Measurements from ENCODE around the gene PLB1. TPM values are rescaled to one million over a fixed set of nuclear protein-coding genes. Genes with fewer than 3 reads are reported as not detected.

Gene PLB1
- total RNA-seq, 1 experiment from 2014 or later: 0.40 TPM

- ATAC-seq: no peak
Measured at GRCh38 chr2:28528206-28528605, 32.3 kb downstream of the PLB1 start.

GRCh38 chr2:28530782-28531181, 34.9 kb downstream of the PLB1 start:
- no TSS peak for BruUV-seq (replicated peaks)
- H3K79me2 ChIP-seq (ENCODE audit: low read length): no peaks in the 10 kb centered on the region
- POLR2A ChIA-PET (ENCODE audit: unreplicated experiment): no interaction called here
- intact Hi-C loops (cut with micrococcal nuclease): no loop called here
- no peaks in the 10 kb centered on the region for H3K27me3 ChIP-seq (ENCODE audit: low read length)
- no peak overlapping the region for H2AFZ ChIP-seq (ENCODE audit: low read length)
- TF ChIP-seq EZH2phosphoT487 (IDR thresholded peaks at IDR 0.05; ENCODE audit: borderline replicate concordance, low read length) (no peak), EZH2 (IDR thresholded peaks at IDR 0.05; ENCODE audit: low read length, unreplicated experiment) (no peak), CTCF (conservative IDR thresholded peaks at IDR 0.05; ENCODE audit: low read depth, low read length) (no peak)
- no peaks in the 10 kb centered on the region for H3K4me1 ChIP-seq (ENCODE audit: insufficient read depth, low read length)
- CTCF ChIA-PET: no interaction called here
- no peak overlapping the region for H3K9ac ChIP-seq (ENCODE audit: low read length)
- DNase-seq (no peak), ATAC-seq (no peak)
- H4K20me1 ChIP-seq (ENCODE audit: low read length): no peaks in the 10 kb centered on the region
- H3K4me3 ChIP-seq (ENCODE audit: low read length): no peak overlapping the region
- H3K9me3 ChIP-seq (ENCODE audit: low read length): no peaks in the 10 kb centered on the region
- H3K36me3 ChIP-seq (ENCODE audit: low read depth, low read length): no peaks in the 10 kb centered on the region
- no peaks in the 10 kb centered on the region for H3K9me2 ChIP-seq (replicated peaks; ENCODE audit: low read length)
- H3K4me2 ChIP-seq (ENCODE audit: low read length): no peak overlapping the region
- no peaks in the 10 kb centered on the region for H3F3A ChIP-seq (ENCODE audit: low read length, unreplicated experiment)
- no peak overlapping the region for H3K27ac ChIP-seq (ENCODE audit: low read length)

More at GRCh38 chr2:28528206-28528605, 32.3 kb downstream of the PLB1 start:
- no peak for DNase-seq
- Histone ChIP-seq H3K36me3 (ENCODE audit: low read depth, low read length) (no peaks in the 10 kb centered on the region), H3K9me3 (ENCODE audit: low read length) (no peaks in the 10 kb centered on the region), H3K4me1 (ENCODE audit: insufficient read depth, low read length) (no peaks in the 10 kb centered on the region), H4K20me1 (ENCODE audit: low read length) (no peaks in the 10 kb centered on the region), H3K27me3 (ENCODE audit: low read length) (no peaks in the 10 kb centered on the region), H3K9me2 (replicated peaks; ENCODE audit: low read length) (no peaks in the 10 kb centered on the region), H3K4me3 (ENCODE audit: low read length) (no peak overlapping the region), H3K9ac (ENCODE audit: low read length) (no peak overlapping the region), H3K27ac (ENCODE audit: low read length) (no peak overlapping the region), H3K4me2 (ENCODE audit: low read length) (no peak overlapping the region), H2AFZ (ENCODE audit: low read length) (no peak overlapping the region), H3K79me2 (ENCODE audit: low read length) (no peaks in the 10 kb centered on the region), H3F3A (ENCODE audit: low read length, unreplicated experiment) (no peaks in the 10 kb centered on the region)
- ChIA-PET CTCF (no interaction called here), POLR2A (ENCODE audit: unreplicated experiment) (no interaction called here)
- no TSS peak for BruUV-seq (replicated peaks)
- intact Hi-C loops (cut with micrococcal nuclease): no loop called here
- TF ChIP-seq EZH2phosphoT487 (IDR thresholded peaks at IDR 0.05; ENCODE audit: borderline replicate concordance, low read length): no peak

GRCh38 chr2:28532399-28532798, 36.5 kb downstream of the PLB1 start:
- H3K4me3 ChIP-seq (ENCODE audit: low read length): no peak overlapping the region
- BruUV-seq (replicated peaks): no TSS peak
- no peak for DNase-seq
- H3K9me2 ChIP-seq (replicated peaks; ENCODE audit: low read length): no peaks in the 10 kb centered on the region
- H2AFZ ChIP-seq (ENCODE audit: low read length): no peak overlapping the region
- no peak overlapping the region for H3K27ac ChIP-seq (ENCODE audit: low read length)
- no peaks in the 10 kb centered on the region for H3K79me2 ChIP-seq (ENCODE audit: low read length)
- no peak for ATAC-seq
- POLR2A ChIA-PET (ENCODE audit: unreplicated experiment): no interaction called here
- CTCF ChIA-PET: no interaction called here
- H3K9me3 ChIP-seq (ENCODE audit: low read length): no peaks in the 10 kb centered on the region
- H3K4me1 ChIP-seq (ENCODE audit: insufficient read depth, low read length): no peaks in the 10 kb centered on the region
- intact Hi-C loops (cut with micrococcal nuclease): no loop called here
- no peaks in the 10 kb centered on the region for H4K20me1 ChIP-seq (ENCODE audit: low read length)
- TF ChIP-seq EZH2 (IDR thresholded peaks at IDR 0.05; ENCODE audit: low read length, unreplicated experiment) (no peak), EZH2phosphoT487 (IDR thresholded peaks at IDR 0.05; ENCODE audit: borderline replicate concordance, low read length) (no peak), CTCF (conservative IDR thresholded peaks at IDR 0.05; ENCODE audit: low read depth, low read length) (no peak)
- no peaks in the 10 kb centered on the region for H3F3A ChIP-seq (ENCODE audit: low read length, unreplicated experiment)
- H3K4me2 ChIP-seq (ENCODE audit: low read length): no peak overlapping the region
- H3K36me3 ChIP-seq (ENCODE audit: low read depth, low read length): no peaks in the 10 kb centered on the region
- no peak overlapping the region for H3K9ac ChIP-seq (ENCODE audit: low read length)
- no peaks in the 10 kb centered on the region for H3K27me3 ChIP-seq (ENCODE audit: low read length)
